OCI-LY7 (cell line): ENCODE data around the gene SLC44A2. TPM values are rescaled to one million over a fixed set of nuclear protein-coding genes. Genes with fewer than 3 reads are reported as not detected.

Source experiments
- BruUV-seq: library from RNA; stranded (reverse); fragments of 400-500 nt; replicated peaks from 2 replicates; lab custom pipeline; 2021; lab: Mats Ljungman, UMichigan
- CTCF ChIA-PET: fragments of 300-600 bp; sonication (Branson Sonifier 250); formaldehyde crosslinking; loops from one replicate; lab custom pipeline; 2022; ENCODE audit warnings: antibody characterized with exemption; ENCODE audit not compliant: unreplicated experiment; lab: Charles Lee
- POLR2A ChIA-PET: fragments of 300-600 bp; sonication (Branson Sonifier 250); formaldehyde crosslinking; loops from one replicate; lab custom pipeline; 2022; ENCODE audit warnings: antibody characterized with exemption; lab: Charles Lee
- DNase-seq: peaks from one replicate; pipeline ENCODE4 v3.0.0-alpha.2; 2015; ENCODE audit warnings: low spot score
- H2AFZ ChIP-seq: fragments of 200-600 bp; sonication (generic), shearing (Covaris generic); 2 replicates; pipeline ENCODE4 v1.6.1; 2014; ENCODE audit warnings: mild to moderate bottlenecking, antibody characterized with exemption, low read length, moderate library complexity
- H3K27ac ChIP-seq: fragments of 200-600 bp; sonication (generic); 2 replicates; pipeline ENCODE4 v1.5.1; 2014; ENCODE audit warnings: mixed run types, low read depth, mild to moderate bottlenecking, moderate library complexity, low read length, inconsistent platforms; ENCODE audit not compliant: poor library complexity, severe bottlenecking
- H3K36me3 ChIP-seq: fragments of 200-600 bp; sonication (generic); 2 replicates; pipeline ENCODE4 v1.6.1; 2014; ENCODE audit warnings: mild to moderate bottlenecking, antibody characterized with exemption, low read length, moderate library complexity, mixed read lengths; ENCODE audit not compliant: insufficient read depth
- H3K4me1 ChIP-seq: fragments of 200-600 bp; sonication (generic); 2 replicates; pipeline ENCODE4 v1.5.1; 2014; ENCODE audit warnings: mild to moderate bottlenecking, low read length; ENCODE audit not compliant: insufficient read depth, poor library complexity, severe bottlenecking
- H3K4me2 ChIP-seq: fragments of 200-600 bp; sonication (generic); 2 replicates; pipeline ENCODE4 v1.6.1; 2014; ENCODE audit warnings: mild to moderate bottlenecking, low read length
- H3K4me3 ChIP-seq: fragments of 200-600 bp; sonication (generic); 2 replicates; pipeline ENCODE4 v1.5.1; 2014; ENCODE audit warnings: mild to moderate bottlenecking, low read depth, low read length; ENCODE audit not compliant: poor library complexity, severe bottlenecking
- H3K79me2 ChIP-seq: fragments of 200-600 bp; sonication (generic); 2 replicates; pipeline ENCODE4 v1.6.1; 2016; ENCODE audit warnings: low read depth, mild to moderate bottlenecking, low read length, moderate library complexity, mixed read lengths; ENCODE audit not compliant: insufficient read depth
- H3K9me2 ChIP-seq: fragments of 200-600 bp; sonication (generic); 2 replicates; pipeline ENCODE4 v1.6.1; 2016; ENCODE audit warnings: mild to moderate bottlenecking, low read length, mixed read lengths; ENCODE audit not compliant: insufficient read depth
- H3K9me3 ChIP-seq: fragments of 200-600 bp; sonication (generic); 2 replicates; pipeline ENCODE4 v1.6.1; 2014; ENCODE audit warnings: mild to moderate bottlenecking, mixed run types, low read length, mixed read lengths
- H4K20me1 ChIP-seq: fragments of 200-600 bp; sonication (generic); 2 replicates; pipeline ENCODE4 v1.6.1; 2014; ENCODE audit warnings: mild to moderate bottlenecking, antibody characterized with exemption, low read length, moderate library complexity, mixed read lengths; ENCODE audit not compliant: insufficient read depth
- CTCF ChIP-seq: fragments of 200-600 bp; sonication (generic); conservative IDR thresholded peaks from 2 replicates; pipeline ENCODE4 v1.5.1; 2014; ENCODE audit warnings: mild to moderate bottlenecking, antibody characterized with exemption, low read length, moderate library complexity, mixed read lengths
- EZH2phosphoT487 ChIP-seq: fragments of 200-600 bp; sonication (generic); IDR thresholded peaks from 2 replicates; pipeline ENCODE4 v1.6.1; 2018; ENCODE audit warnings: low read depth, borderline replicate concordance, mild to moderate bottlenecking, mixed run types, antibody characterized with exemption, low read length, moderate library complexity, mixed read lengths
- intact Hi-C: fragments of 100-400 bp; cut with micrococcal nuclease; formaldehyde crosslinking; loops from one replicate; pipeline ENCODE4 v1.10.0; 2022; ENCODE audit not compliant: unreplicated experiment
- total RNA-seq, 2 experiments: library from RNA; depleted of rRNA in 1 of 2; stranded (reverse); fragments of >200 nt in 1 of 2; shearing (Covaris generic) in 1 of 2; gene quantifications; 2 replicates each; pipeline ENCODE4 v1.2.3, GENCODE V29; 2014 to 2022

Gene SLC44A2
- total RNA-seq, 2 experiments from 2014 or later: 115 to 197 TPM

GRCh38 chr19:10643172-10643967 is 18.0 kb downstream of the SLC44A2 start:
- Histone ChIP-seq H3K27ac (peak overlapping the region; percentile 18), H3K79me2 (no peaks in the 10 kb centered on the region), H3K4me3 (no peak overlapping the region), H3K9me3 (no peaks in the 10 kb centered on the region), H2AFZ (no peak overlapping the region), H3K4me1 (peaks cover 13% of the 10 kb centered on the region), H3K36me3 (peaks cover 56% of the 10 kb centered on the region), H3K9me2 (no peaks in the 10 kb centered on the region), H3K4me2 (no peak overlapping the region), H4K20me1 (no peaks in the 10 kb centered on the region)
- POLR2A ChIA-PET: interaction anchor here (0.6 to 1.8 kb wide), 3 partner anchors 54 to 62 kb away, joined by 3 to 10 read pairs (median 3); no protein-coding TSS in a partner anchor
- BruUV-seq: no TSS peak
- TF ChIP-seq EZH2phosphoT487 (no peak), CTCF (no peak)
- no peak for DNase-seq
- CTCF ChIA-PET: interaction anchor here (1.1 to 5.1 kb wide), 2 partner anchors 38 to 62 kb away, joined by 3 to 39 read pairs; no protein-coding TSS in a partner anchor
- intact Hi-C loops: no loop called here

- no peak for DNase-seq
- Histone ChIP-seq H3K9me3 (no peaks in the 10 kb centered on the region), H3K9me2 (no peaks in the 10 kb centered on the region), H3K4me3 (no peak overlapping the region), H3K36me3 (peaks cover 52% of the 10 kb centered on the region), H3K4me1 (peaks cover 13% of the 10 kb centered on the region), H3K4me2 (no peak overlapping the region), H4K20me1 (no peaks in the 10 kb centered on the region), H3K27ac (peak overlapping the region; percentile 18), H2AFZ (no peak overlapping the region), H3K79me2 (no peaks in the 10 kb centered on the region)
- POLR2A ChIA-PET: interaction anchor here (0.6 to 1.8 kb wide), 4 partner anchors 55 to 63 kb away, joined by 3 to 10 read pairs (median 4); no protein-coding TSS in a partner anchor
- CTCF ChIA-PET: interaction anchor here (1.1 to 5.1 kb wide), 2 partner anchors 39 to 63 kb away, joined by 3 to 39 read pairs; no protein-coding TSS in a partner anchor
- TSS peak; percentile 92 for BruUV-seq
- TF ChIP-seq CTCF (no peak), EZH2phosphoT487 (no peak)
- intact Hi-C loops: loop anchor here (1.0 to 2.0 kb wide), 2 partner anchors 55 to 63 kb away; no protein-coding TSS in a partner anchor
These were observed 18.6 kb downstream of the SLC44A2 start for GRCh38 chr19:10643968-10644259.
